Hypothalamus (tissue), 51 donors: Measurements from ENCODE around the gene NR3C1.
A peak's percentile ranks its signal among the peaks of the same experiment; 100 is the strongest.

Source experiments
- DNase-seq, 51 donors: peaks; one replicate each; lab custom pipeline; 2025; lab: John Stamatoyannopoulos, UW

Gene NR3C1

GRCh38 chr5:143403593-143404415 is at the start of gene NR3C1:
Gene NR3C1, minus strand, starts transcription at chr5:143403686. Its CDS starts 2,847 bp downstream, at chr5:143400839.
- peak; percentile 39 to 94 (median 86) for DNase-seq

GRCh38 chr5:143449772-143450171 is 46.3 kb upstream of the NR3C1 start:
- DNase-seq = no peak

- DNase-seq = no peak
Measured at GRCh38 chr5:143448518-143448917, 45.0 kb upstream of the NR3C1 start.

- no peak for DNase-seq
Measured at GRCh38 chr5:143447983-143448382, 44.5 kb upstream of the NR3C1 start.

GRCh38 chr5:143446535-143447226 is 43.2 kb upstream of the NR3C1 start:
- no peak for DNase-seq

GRCh38 chr5:143445776-143446175 is 42.3 kb upstream of the NR3C1 start:
- DNase-seq = no peak

GRCh38 chr5:143443330-143443729 is 39.8 kb upstream of the NR3C1 start:
- no peak for DNase-seq

- no peak for DNase-seq
Measured at GRCh38 chr5:143442385-143442784, 38.9 kb upstream of the NR3C1 start.

GRCh38 chr5:143440448-143441115 is 37.1 kb upstream of the NR3C1 start:
- DNase-seq = no peak

GRCh38 chr5:143437666-143438273 is 34.3 kb upstream of the NR3C1 start:
- DNase-seq = no peak

GRCh38 chr5:143436871-143437270 is 33.4 kb upstream of the NR3C1 start:
- DNase-seq = no peak

GRCh38 chr5:143435210-143435657 is 31.7 kb upstream of the NR3C1 start:
- DNase-seq = peak in 10 of 51 donors; percentile 3 to 57 (median 13)

GRCh38 chr5:143434261-143435209 is 31.0 kb upstream of the NR3C1 start:
- DNase-seq = no peak

- DNase-seq = no peak
Measured at GRCh38 chr5:143433670-143434069, 30.2 kb upstream of the NR3C1 start.

- DNase-seq = no peak
Measured at GRCh38 chr5:143432658-143433239, 29.3 kb upstream of the NR3C1 start.

- DNase-seq = no peak
Measured at GRCh38 chr5:143431789-143432188, 28.3 kb upstream of the NR3C1 start.

GRCh38 chr5:143428738-143429420 is 25.4 kb upstream of the NR3C1 start:
- no peak for DNase-seq

GRCh38 chr5:143428155-143428554 is 24.7 kb upstream of the NR3C1 start:
- no peak for DNase-seq
